HG02973 (cell line): ENCODE results near the gene LRP3.

Experiments
- ATAC-seq: cut with Tn5 transposase; IDR thresholded peaks from one replicate; pipeline ENCODE4 v1.9.1; 2021; ENCODE audit warnings: moderate library complexity; ENCODE audit not compliant: unreplicated experiment

LRP3 gene

DNA sequence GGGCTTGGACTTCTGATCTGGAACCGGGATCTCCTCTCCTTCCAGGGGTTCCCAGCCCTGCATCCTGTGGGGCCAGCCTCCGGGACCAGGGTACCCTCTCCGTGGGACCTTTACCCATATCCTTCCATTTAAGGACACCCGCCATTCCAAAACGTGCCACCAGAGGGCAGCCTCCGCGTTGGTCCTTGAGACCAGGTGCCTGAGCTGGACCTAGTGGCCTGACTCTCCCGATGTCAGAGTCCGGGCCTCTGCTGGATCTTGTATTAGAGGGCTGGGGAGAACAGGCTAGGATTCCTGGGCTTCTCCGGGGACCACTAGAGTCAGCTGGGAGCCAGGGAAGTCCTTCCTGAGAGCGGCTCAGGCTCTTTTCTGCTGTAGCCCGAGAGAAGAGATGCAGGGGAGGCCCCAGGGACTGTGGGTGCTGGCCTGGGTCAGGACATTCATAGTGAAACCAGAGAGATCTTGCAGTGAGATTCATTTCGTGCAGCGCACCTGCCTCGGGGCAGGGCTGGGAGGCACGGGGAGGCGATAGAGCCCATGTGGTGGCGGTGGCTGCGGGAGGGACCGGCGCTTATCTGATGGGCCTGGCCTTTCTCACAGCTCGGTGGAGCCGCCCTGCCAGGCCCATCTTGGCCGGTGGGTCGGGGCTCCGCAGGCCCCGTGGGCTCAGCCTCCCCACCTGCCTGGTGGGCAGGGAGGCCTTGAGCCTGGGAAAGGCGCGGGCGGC is 41.3 kb downstream of the LRP3 start:
- ATAC-seq = peak; percentile 87

DNA sequence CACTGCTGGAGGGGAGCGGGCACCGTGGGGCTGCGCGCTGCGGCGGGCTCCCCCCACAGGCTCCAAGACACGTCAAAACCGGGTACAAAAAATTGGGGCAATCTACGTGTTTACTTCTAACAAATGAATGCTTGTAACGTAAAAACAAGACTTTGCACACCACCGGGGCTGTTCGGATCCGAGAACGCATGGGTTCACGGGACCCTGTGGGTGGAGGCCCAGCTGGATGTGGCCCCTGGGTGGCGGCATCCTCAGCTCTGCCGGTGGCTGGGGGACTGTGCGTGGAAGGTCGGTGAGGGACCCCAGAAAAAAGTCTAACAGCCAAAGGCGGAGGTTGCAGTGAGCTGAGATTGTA is 41.8 kb downstream of the LRP3 start:
- ATAC-seq = no peak

DNA sequence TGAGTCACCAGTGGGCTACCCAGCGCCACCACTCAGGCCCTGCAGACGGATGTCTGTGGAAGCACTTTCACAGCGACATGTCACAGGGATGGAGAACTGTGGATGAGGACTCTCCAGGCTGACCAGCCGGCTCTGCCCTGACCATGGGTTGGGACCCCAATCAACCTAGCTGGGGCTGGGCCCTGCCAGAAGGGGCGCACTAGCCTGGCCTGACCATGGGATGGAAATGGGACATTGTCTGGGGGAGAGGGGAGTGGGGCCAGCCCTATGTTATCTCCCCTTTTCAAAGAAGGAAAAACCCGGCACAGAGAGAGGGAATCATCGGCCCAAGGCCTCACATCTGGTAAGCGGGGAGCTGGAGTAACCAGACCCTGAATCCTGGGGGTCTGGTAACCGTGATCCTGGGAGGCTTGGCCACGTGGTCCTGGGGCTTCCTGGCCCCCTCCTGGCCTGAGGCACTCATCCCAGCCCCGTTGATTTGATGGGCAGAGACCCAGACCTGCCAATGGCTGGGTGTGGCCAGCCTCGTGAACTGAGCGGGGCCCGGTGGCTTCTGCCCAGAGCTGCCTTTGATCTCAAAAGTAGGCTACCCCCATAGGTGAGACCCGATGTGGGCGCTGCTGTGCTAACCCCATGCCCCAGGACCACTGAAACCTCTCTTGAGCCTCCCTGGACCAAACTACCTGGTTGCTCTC is 42.7 kb downstream of the LRP3 start:
- ATAC-seq = no peak

DNA sequence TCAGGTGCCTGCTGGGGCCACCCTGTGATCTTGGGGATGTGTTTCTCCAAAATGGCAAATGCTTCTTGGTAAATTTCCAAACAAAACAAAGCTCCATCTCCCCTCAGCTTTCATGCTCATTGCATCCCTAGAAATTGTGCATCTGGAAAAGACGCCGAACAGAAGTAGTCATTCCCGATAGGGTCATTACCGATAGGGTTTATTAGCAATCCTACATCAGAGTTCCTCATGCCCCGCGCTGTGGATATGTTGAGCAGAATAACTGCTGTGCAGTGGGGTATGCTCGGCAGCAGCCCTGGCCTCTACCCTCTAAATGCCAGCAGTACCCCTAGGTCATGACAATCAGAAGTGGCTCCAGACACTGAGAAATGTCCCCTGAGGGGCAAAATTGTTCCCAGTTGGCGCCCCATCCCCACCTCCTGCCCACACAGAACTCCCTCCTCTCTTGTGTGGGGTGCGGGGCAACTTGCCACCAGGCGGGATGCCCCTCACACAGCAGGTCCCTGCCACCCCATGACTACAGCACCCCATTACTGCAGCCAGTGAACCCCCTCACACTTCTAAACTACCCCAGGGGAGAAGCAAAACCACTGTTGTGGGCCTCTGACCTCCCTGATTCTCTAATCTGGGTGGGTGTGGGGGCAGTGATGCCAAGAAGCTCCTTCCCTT is 44.5 kb downstream of the LRP3 start:
- ATAC-seq = no peak

DNA sequence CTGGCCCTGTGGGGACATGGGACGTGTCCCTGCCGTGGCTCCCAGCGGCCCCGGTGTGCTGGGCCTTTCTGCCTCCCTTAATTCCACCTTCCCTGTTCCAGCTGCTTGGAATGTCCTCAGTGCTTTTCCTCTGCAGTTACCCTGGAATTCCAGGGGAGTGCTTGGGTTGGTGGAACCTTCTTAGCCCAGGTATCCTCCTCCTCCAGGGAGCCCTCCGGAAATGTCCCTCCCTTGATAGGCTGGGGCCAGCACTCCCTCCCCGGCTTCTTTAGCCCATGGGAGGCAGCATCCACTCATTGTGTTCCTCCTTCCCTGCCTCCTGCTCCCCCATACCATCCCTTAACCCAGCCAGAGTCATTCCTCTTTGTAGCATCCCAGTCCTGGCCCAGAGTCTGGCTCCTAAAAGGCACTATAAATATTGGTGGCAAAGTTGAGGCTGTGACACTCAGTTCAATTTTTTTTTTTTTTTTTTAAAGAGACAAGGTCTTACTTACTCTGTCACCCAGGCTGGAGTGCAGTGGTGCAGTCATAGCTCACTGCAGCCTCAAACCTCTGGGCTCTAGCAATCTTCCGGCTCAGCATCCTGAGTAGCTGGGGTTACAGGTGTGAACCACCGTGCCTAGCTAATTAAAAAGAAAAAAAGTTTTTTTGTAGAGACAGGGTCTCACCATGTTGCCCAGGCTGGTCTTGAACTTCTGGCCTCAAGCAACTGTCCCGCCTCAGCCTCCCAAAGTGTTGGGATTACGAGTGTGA is 45.3 kb downstream of the LRP3 start:
- no peak for ATAC-seq

DNA sequence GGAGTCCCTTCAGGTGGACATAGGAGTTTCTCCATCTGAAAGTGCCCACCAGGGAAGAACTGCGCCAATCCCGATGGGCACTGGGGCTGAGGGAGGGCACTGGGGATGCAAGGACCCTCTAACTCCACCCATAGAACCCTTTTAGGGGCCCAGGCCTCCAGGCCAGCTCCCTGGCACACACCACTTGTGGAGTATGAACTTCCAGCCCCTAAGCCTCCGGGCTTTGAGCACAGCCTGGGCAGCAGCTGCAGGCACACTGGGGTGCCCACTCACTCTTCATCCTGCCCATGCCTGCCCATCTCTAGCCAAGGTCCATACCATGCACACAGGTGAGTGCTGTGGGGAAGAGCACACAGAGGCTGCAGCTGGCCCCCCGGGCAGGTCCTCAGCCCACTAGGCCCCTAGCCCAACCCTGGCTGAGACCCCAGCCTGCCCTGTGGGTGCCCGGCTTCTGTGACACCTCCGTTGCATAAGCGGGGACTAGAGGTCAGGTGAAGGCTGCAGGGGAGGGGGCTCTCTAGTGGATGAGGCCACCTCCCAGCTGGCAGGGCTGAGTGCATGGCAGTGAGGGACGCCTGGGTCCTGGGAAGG is 46.1 kb downstream of the LRP3 start:
- no peak for ATAC-seq

DNA sequence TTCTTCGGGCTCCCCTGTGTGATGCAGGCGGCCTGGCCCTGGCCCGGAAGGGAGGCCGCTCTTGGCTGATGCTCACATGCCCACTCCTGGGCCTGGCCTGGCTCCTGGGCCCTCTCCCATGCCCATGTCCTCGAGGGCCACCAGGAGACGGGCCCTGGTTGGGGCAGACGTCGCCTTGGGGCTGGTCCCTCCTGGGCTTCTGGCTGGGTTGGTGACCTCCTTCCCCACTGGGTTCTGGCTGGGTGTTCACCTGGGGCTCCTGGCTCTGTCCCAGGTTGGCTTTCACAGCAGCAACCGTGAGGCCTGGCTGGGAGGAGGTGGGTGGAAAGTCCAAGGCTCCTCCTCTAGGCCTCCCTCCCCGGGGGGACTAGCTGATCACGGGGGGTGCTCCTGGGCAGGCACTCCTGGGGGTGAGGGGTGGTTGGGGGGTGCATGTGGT is 47.0 kb downstream of the LRP3 start:
- ATAC-seq = no peak

DNA sequence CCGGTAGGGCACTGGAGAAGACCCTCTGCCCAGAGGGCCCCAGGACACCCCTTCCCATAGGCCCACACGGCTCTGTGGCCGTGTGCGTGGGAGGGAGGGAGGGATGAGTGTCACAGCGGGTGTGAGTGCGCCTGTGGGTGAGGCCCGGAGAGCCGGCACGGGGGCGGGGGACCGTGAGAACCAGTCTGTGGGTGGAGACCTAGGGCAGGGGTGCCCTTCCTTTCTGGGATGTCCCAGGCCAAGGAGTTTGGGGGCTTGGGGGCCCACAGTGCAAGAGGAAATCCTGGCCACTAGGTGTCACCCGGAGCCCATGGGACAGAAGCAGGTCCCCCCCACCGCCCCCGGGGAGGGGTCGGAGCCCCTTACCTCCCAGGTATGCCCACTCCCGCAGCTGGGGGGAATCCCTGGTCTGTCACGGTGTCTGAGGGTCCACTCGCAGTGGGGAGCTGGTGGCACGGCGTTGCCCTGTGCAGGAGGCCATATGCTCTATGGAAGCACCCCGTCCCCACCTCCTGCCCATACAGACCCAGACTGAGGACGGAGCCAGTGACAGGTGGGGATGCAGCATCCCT is 47.5 kb downstream of the LRP3 start:
- no peak for ATAC-seq

DNA sequence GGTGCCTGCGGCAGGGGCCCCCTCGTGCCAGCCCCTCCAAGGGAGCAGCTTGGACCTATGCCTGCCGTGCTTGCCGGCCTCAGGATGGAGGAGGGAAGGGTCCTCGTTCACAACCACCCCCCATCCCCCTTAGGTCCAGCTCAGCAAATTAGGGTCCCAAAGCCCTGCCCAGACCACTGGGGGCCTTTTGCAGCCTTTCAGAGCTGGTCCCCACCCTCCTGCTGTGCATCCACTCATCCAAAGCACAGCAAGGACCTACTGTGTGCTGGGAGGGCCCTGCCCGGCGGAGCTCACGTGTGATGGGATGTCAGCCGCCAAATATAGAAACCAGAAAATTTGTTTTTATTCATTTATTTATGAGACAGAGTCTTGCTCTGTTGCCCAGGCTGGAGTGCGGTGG is 48.0 kb downstream of the LRP3 start:
- ATAC-seq = no peak

DNA sequence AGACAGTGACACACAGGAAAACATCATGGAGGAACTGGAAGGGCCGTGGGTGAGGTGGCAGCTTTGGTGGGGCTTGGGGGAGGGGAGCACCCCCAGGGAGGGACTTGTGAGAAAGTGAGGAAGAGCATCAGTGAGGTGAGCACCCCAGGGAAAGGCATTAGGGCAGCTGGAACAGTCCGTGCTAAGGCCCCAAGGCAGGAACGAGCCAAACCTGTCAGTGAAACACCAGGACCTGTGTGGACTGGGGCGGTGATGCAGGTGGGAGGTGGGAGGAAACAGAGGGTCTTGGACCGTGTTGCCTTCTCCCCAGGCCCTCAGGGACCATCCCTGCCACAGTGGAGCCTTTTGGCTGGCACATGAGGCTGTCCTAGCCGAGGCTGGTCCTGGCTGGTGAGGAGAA is 48.8 kb downstream of the LRP3 start:
- no peak for ATAC-seq

DNA sequence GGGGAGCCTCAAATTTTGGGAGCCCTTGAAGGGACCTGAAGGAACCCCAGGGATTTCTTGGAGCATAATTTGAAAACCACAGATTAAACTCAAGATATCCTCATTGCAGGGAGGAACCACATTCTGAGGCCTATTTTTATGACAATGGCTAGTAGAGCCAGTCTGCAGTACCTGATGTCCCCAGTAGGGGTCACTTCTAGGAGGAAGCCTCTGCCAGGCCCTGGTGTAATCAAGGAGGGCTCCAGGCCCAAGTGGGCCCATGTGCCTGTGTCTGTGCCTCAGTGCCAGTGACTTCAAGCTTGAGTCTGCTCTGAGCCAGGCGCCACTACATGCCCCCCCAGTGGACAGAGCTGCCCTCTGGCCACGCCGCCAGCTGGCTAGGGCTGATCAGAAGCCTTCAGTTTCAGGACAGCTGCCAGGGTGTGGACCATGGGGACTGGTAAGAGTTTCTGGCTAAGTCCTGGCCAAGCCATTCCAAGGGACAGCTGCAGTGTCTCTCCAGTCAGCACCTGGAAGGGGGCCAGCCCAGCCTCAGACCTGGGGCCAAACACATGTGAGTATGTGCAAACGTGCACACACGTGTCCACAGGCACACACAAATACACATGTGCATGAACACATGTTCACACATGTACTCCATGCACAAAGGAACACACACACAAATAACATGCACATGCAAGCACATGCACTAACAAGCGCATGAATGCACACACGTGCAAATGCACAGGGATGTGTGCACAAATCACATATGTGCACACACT is 52.0 kb downstream of the LRP3 start:
- no peak for ATAC-seq

DNA sequence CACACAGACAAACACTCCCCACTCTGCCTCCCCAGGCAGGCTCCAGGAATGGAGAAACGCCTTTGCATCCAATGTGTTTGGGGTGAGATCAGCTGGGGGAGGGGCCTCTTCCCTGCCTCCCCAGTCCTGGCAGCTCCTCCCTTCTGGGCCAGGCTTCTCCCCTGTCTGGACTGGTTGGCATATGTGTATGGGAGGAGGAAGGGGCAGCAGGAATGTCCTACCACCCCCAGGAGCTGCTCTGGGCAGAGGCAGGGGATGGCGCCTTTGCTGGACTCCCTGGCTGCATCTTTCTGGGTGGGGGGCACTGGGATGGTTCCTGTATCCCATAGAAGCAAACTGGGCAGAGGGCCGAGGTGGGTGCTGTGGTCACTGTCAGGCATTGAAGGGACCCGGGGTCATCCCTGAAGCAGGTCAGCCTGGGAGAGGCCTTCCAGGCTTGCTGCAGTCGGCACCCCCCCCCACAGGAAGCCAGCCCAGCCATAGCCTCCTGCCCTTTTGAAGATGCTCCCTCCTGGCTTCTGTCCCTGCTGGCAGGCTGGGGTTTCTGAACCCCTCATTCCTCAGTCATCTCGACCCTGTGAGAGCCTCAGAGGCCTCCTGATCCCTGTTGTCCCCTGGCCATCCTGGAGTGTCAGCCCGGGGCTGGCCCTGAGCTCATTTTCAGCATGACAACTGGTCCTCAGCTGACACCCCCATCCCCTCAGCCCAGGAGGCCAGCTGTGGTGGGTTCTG is 52.7 kb downstream of the LRP3 start:
- no peak for ATAC-seq

DNA sequence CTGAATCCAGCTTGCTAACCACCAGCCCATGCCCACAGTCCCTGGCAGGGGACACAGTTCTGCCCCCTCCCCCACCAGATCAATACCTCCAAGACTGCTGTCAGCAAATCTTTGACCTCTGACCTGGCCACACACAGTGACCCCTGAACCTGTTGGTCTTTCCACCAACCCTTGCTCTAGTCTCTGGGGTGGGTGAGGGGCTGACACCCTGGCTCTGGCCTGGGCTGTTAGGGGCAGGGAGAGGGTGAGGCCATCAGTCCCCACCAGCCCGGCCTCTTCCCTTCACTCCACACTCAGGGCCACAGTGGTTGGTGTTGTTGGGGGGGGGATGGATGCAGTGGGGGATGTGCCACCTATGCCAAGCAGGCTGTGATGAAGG is 53.3 kb downstream of the LRP3 start:
- ATAC-seq = no peak

DNA sequence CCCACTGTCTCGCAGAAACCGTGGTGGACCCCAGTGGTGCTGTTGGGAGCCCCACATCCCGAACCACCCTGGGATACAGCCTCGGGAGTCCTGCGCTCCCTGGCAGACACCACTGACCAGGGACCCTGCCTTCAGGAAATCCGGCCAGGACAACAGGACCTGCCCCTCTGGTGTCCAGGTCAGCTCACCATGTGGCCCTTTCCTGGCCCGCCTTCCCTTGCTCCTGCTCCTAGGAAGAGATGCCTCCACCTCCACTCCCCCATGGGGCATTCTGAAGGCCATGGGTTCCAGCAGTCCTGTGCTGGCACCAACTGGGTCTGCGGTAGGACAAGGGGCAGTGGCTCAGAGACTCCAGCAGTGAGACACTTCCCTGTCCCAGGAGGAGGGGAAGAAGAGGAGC is 54.0 kb downstream of the LRP3 start:
- ATAC-seq = no peak

DNA sequence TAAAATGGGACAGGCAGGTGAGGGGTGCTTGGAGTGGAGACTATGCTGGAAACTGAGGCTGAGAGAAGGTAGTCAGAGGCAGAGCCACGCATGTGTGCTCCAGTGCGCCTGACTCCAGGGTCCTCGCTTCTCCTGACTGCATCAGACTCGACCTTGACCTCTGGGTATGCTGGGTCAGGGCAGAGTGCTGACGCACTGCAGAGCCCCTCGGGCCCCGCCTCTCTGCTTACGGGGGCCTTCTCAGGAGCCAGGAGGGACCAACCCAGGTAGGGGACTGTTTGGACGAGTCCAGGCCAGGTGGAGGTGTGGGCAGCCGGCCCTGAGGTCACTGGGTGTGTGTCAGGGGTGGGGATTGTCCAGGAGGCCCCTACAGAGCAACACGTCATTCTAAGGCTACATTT is 54.4 kb downstream of the LRP3 start:
- no peak for ATAC-seq

DNA sequence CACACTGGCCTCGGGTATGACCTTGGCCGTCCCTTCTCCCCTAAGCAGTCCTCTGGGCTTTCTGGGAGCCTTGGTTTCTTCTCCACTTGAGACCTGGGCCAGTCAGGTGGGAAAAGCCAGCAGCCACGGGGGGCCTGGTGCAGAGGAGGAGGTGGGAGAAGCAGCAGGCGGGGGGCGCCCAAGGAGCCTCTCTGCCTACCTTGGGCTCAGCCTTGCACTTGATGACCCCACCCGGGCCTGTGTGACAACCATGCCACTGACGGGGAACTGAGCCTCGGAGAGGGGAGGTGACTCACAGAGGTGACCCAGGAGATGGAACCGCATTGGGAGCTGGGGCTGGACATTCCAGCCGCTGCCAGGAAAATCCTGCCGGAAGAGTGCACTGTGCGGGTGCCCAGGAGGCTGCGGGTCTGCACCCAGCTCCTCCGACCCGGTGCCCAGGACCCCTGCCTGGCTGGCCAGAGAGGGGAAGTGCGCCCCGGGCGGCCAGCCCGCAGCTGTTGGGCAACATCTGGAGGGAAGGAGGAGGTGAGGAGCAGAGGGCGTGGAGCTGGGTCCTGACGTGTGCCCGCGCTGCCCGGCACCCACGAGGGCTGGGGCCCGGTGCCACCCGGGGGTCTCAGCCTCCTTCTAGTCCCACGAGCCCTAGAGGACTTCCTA is 55.0 kb downstream of the LRP3 start:
- ATAC-seq = no peak

DNA sequence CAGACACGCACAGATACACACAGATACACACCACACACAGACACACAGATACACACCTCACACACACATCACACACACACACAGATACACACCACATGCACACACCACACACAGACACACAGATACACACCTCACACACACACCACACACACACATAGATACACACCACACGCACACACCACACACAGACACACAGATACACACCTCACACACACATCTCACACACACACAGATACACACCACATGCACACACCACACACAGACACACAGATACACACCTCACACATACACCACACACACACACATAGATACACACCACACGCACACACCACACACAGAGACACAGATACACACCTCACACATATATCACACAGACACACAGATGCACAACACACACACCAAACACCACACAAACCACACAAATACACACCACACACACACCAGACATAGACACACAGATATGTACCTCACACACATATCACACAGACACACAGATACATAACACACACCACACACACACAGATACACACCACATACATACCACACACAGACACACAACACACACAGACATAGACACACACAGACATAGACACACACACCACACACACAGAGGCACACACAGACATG is 55.7 kb downstream of the LRP3 start:
- ATAC-seq = no peak

DNA sequence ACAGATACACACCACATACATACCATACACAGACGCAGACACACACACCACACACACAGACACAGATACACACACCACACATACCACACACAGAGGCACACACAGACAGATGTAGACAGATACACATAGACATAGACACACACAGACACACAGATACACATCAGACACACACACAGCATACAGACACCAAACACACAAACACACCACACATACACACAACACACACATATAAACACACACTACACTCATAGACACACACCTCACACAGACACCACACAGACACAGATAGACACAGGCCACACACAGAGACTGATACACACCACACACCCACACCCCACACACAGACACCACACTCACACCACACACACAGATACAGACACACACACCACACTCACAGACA is 56.4 kb downstream of the LRP3 start:
- ATAC-seq = no peak

DNA sequence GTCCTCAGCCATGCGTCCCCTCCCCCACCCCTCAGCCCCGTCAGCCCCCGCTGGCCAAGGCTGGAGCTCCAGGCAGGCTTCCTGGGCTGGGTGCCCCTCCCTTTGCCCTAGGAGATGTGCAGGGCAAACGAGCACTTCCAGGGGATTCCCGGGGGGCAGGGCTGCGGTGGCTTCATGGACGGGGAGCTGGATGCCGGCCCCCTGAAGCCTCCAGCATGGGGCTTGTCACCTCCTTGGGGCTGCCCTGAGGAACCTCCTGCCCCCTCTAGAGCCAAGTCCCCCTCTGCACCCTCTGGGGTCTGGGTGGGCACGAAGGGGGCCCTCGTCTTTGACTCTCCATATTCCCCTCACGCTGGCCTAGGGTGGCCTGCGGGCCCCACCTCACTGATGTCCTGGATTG is 56.9 kb downstream of the LRP3 start:
- no peak for ATAC-seq
